GM19438 (cell line): ENCODE results near the gene UNKL.

Source experiments
- ATAC-seq: cut with Tn5 transposase; IDR thresholded peaks from one replicate; pipeline ENCODE4 v1.9.1; 2021; ENCODE audit warnings: low read depth; ENCODE audit not compliant: unreplicated experiment

UNKL gene

DNA sequence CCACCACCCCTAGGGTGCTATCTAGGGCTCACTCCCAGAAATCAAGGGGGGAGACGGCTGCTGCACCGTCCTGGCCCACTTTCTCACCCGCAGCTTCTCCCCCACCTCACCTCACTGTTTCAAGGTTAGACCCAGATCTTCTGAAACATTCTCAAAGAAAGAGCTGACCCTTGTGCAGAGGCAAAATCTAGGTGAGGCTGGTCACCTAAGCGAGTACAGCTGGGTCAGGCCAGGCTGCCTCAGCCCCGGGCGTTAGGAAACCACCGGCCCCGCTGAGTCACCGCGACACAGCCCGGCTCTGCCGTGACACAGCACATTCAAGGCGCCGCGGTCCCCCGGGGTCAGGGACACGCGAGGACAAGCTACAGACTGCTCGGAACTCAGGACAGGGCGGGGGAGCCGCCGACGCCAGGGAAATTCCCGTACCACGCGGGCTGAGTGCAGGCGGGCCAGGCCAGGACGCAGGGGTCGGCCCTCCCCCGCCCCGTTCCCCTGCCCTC, 35.6 kb downstream of the UNKL start:
- ATAC-seq: no peak

DNA sequence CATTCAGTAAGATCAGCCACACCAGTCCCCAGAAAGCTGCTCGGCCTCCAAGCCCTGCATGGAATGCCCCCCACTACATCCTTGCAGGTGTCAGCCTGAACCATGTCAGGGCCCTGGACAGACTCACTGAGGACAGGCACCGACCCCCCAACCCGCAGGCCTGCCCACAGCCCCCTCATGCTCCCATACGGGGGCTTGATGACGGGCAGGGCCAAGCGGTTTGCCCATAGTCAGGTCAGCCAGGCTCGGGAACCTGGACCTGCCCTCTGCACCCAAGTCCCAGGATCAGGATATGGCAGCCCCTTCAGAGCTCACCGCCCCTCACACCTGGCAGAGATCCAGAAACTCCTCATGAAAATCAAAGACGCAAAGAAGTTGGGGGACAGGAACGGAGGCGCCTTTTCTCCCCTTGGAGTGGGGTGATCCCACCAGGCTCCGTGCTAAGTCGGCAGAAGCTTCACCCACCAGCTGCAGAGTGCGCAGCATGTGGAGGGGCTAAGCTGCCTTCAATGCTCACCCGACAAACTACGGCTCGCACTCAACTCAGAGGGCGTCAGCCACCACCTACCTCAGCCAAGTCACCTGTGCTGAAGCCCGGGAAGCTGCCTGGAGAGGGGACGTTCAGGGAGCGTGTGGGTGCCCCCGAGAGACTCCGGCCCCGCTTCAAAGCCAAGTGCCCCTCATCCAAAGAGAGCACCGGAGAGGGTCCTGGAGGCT, 36.3 kb downstream of the UNKL start:
- no peak for ATAC-seq

GRCh38 chr16:1377406-1378010, 37.0 kb downstream of the UNKL start:
- no peak for ATAC-seq

GRCh38 chr16:1375741-1376410, 38.6 kb downstream of the UNKL start:
- no peak for ATAC-seq

GRCh38 chr16:1375298-1375640, 39.2 kb downstream of the UNKL start:
- no peak for ATAC-seq

DNA sequence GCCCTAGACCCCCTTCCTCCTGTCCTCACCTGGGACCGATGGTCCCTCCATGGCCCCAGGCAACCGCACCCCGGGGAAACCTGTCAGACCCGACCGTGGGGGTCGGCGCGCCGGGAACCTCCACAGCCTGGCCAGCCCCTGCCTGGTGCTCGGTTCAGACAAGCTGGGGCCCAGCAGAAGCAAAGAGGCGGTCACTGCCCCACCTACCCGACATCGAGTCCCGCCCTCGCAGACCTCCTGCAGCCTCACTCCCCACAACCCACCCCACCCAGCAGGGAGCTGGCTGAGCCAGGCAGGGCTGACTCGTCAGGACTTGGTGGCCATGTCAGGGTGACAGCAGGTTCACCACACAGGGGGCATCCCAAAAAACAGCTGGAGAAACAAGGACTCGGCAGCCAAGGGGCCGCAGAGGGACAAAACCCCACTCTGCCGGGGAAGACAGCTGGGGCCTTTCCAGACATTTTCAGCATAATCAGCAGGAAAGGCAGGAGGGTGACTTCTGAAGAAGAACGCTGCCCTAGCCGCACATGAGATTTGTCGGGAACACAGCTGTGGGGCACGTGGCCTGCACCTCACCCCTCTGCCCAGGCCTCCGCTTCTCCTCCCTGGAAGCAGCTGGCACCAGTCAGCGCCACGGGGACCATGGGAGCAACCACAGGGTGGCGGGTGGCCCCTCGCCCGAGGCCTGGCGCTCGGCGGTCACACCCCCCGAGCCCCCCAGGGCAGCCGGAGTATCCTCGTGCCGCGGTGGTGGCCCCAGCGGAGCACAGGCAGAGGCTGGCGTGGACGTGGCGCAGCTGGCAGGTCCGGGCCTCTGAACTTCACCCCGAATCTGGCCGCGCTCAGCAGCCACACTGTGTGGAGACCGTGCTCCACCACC, 39.8 kb downstream of the UNKL start:
- no peak for ATAC-seq

GRCh38 chr16:1372292-1372950, 42.1 kb downstream of the UNKL start:
- ATAC-seq: no peak

DNA sequence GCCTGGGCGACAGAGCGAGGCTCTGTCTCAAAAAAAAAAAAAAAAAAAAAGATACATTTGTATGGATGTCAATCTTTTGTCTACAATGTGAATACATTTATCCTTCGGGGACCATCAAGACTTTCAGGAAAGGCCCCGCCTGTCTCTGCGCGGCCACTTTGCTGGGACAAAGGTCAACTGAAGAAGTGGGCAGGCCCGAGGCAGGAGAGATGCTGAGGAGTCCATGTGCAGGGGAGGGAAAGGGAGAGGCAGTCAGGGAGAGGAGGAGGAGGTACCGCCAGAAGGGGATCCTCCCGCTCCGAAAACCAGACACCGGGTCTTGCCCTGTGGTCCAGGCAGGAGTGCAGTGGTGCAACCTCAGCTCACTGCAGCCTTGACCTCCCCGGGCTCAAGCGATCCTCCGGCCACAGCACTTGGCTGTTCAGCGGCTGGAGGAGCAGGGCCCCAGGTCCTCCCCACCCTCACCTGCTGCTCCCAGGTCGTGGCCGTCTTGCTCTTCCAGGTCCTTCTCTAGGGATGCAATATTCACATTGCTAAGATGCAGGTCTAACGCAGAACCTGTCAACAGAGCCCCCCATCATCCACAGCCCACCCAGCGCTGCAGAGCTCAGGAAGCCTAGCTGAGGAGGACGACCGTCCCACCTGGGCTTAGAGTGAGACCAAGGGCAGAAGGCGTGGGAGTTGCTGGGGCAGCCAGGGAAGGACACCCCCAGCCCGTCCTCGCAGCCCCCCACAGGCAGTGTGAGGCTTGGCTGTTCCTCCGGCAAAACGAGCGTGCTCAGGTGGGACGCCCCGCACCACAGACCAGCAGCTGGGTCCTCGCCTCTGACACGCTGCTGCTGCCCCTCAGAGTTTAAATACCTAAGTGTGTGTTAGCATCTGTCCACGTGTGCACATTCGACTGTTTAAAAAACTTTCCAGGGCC, 43.2 kb downstream of the UNKL start:
- ATAC-seq: no peak

DNA sequence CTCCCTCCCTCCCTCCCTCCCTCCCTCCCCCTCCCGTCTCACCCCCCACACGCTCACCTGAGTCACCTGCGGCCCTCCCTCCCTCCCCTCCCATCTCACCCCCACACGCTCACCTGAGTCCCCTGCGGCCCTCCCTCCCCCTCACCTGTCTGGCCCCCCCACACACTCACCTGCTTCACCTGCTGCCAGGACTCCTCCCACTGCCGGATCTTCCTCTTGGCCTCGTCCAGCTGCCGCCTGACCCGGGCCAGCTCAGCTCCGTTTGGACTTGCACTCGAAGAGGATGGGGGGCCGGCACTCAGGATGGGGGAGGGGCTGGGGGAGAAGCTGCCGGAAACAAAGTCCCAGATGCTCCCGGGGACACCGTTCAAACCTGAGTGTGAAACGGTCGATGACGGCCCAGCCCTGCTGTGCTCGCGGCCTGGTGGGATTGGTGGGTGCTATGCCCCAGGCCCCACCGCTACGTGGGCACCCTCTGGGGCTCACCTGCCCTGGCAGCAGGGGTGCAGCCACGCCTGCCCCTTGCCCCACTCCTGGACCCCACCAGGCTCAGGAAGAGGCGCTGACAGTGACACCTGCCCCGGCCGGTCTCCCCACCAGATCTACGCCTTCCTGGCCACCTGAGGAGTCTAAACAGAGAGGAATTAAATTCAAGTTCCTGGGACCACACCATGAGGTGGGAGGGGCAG, 46.9 kb downstream of the UNKL start:
- no peak for ATAC-seq

DNA sequence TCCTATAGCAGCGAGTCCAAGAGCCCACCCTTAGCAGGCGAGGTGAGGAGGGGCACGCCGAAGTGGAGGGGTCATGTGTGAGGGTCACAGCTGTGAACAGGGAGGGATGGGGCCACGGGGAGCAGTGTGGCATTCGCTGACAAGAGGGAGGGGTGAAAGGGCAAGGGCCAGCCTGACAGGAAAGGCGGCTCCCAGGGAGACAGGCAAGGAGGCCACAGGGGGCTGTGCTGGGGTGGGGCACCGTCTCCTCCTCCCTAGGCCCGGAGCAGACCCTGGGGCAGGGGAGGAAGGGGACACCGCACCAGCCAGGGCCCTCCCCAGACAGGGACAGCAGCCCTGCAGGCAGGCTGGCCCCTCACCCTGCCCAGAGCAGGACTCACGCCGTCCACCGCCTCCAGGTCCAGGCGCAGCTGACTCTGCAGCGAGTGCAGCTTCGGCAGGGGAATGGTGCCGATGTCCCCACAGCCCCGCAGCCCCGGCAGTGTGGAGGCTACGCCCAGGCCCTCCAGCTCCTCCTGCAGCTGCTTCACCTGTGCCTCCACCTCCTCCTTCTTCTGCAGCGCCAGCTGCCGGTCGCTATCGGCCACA, 47.7 kb downstream of the UNKL start:
- ATAC-seq: no peak

GRCh38 chr16:1366060-1366711, 48.3 kb downstream of the UNKL start:
- ATAC-seq: no peak

DNA sequence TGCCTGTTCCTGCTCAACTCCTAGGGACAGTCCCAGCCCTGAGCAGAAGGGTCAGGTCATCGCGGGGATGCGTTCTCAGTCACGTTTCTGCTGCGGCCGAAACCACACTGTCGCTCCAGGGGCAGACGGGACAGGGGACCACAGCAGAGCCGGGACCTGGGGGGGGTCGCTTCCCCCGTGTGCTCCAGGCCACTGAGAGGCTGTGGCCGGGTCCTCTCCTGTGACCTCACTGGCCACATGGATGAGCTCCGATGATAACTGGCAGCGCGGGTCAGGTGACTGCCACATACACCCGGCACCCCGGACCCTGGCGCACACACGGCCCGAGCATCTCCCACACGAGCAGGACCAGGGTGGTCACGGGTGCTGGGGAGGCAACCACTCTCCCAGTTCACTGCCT, 50.0 kb downstream of the UNKL start:
- no peak for ATAC-seq

GRCh38 chr16:1363501-1364041, 50.9 kb downstream of the UNKL start:
- ATAC-seq: no peak

GRCh38 chr16:1362807-1363206, 51.7 kb downstream of the UNKL start:
- no peak for ATAC-seq

DNA sequence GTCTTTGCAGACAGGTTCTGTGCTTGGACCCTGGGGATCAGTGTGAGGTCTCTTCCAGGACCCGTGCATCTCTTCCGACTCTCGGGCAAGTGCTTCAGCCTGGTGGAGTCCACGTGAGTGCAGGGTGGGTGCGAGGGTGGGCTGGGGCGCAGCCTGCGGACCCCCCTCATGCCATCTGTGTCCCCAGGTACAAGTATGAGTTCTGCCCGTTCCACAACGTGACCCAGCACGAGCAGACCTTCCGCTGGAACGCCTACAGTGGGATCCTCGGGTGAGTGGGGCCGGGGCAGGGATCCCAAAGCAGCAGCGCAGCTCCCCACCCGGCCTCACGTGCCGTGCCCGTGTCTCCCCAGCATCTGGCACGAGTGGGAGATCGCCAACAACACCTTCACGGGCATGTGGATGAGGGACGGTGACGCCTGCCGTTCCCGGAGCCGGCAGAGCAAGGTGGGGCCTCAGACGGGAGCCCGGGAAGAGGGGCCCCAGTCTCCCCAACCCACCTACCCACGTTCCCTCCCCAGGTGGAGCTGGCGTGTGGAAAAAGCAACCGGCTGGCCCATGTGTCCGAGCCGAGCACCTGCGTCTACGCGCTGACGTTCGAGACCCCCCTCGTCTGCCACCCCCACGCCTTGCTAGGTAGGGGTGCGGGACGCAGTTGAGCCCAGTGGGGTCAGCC, 52.7 kb downstream of the UNKL start:
- no peak for ATAC-seq

- no peak for ATAC-seq
Measured at GRCh38 chr16:1357906-1358566, 56.5 kb downstream of the UNKL start.
